ENCODE measurements around the gene MREG.

MREG gene

DNA sequence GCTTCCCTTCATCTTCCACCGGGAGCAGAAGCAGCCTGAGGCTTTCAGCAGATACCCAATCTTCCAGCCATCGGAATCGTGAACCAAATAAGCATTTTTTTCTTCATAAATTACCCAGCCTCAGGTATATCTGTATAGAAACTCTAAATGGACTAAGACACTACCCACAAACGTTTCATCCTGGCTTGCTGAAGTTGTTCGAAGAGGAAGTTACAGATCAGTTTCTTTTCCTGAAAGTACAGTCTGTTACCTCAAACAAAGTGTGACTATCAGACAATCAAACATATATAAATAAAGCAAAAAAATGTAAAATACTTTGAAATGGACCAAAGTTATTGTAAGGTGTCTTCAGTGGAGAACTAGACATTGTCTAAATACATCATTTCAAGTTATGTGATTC is 97.9 kb downstream of the MREG start:
- DNase-seq, result no peak

GRCh38 chr2:215914777-215915165 is 98.6 kb downstream of the MREG start:
- no peak for DNase-seq

GRCh38 chr2:215914054-215914776 is 99.1 kb downstream of the MREG start:
- no peak for DNase-seq

GRCh38 chr2:215912299-215912842 is 101.0 kb downstream of the MREG start:
- DNase-seq, result no peak

DNA sequence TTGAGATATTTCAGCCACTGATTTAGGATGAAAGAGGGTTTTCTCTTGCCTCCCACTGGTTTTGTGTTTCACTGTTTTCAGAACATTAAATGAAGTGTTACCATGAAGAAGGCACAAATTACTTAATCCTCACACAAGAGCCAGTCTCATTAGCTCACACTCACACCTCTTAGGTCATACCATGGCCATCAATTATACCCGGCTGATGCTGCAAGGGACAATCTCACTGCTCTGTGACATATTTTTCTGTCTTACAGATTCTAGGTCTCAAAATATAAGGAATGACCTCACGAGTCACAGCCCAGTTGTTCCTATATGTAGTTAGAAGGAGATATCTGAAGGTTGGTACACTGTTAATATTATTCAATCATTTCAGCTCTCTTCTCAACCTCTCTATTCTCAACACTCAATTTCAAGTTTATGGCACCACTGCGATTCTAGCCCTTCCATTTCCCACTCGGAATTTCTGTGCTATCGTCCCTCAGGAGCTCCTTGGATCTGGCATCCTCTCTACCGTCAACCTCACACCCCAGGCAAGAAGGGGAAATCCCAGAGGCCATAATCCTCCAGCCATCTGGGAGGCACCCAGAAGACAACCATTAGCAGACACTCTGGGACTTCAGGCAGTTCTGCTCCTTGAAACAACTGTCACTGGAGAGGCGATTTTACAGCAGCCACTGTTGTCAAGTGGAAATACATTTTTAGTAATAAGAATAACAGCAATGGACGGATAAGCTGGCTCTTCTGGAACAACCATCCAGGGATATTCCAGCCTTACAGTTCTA is 101.9 kb downstream of the MREG start:
- no peak for DNase-seq

- DNase-seq, result no peak
Observed at GRCh38 chr2:215910180-215910579, 103.2 kb downstream of the MREG start.

DNA sequence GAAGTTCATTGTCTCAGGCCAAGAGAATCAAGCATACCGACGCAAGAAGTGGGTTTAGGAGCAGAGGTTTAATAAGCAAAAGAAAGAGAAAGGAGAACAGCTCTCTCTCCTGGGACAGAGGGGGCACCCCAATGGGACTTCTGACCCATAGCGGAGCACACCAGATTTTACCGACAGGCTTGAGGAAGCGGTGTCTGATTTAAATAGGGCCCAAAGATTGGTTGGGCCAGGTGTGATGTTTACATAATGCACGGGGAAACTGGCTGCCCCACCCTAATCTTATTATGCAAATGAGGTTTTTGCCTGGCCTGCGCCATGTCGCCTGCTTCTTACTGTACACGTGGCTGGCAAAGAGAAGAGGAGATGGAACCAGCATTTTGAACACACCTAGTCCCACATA is 106.2 kb downstream of the MREG start:
- DNase-seq, result no peak

DNA sequence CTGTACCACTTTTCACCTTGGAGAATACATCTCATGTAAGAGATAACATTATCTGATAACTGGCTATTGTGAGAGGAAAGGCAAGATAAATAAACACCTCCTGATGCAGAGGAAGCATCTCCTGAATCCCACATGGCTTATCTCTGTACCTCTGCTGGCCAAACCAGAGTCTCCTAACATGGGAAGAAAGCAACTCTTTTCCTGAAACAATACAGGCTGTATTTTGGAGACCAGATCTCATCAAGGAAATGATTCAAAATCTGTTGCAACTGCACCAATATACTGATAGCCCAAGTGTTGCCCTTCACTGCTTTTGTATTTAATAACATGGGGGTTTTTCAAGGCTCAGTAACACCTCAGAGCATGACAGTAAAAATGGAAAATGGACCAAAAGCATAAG is 106.9 kb downstream of the MREG start:
- no peak for DNase-seq

GRCh38 chr2:215905691-215906090 is 107.7 kb downstream of the MREG start:
- DNase-seq, result no peak

- DNase-seq, result no peak
Observed at GRCh38 chr2:215904101-215904500, 109.2 kb downstream of the MREG start.

DNA sequence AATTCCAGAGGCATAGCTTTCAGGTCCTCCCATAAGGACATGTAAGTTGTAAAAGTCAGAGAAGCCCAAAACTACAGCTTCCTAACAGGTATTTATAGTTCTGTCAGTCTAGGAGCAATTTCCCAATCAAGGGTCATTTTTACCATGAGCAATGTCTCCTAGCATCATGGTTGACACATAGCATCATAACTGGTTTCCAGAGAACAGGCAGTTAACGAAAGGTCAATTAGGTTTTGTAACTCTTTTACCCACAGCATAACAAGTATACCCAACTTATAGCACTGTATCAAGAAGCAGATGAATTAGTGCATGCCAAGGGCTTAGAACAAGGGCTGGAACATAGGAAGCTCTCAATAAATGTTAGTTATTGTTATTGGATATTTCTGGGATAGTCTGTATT is 110.1 kb downstream of the MREG start:
- DNase-seq, result no peak

DNA sequence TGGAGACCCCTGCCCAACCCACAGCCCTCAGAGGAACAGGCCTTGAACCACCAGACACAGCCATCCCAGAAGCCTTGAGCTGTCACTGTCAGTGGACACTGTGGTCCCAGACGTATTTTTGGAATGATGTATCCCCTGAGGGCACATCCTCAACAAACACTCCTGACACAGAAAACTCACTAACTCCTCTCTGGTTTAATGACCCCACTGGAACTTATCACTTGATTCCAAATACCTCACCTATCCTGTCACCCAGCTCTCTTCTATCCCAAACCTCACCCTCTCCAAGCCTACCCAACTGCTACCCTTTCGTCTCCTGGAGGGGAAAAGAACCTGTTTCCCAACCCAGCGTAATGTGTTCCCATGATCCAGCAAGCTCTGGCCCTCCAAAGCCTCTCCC is 111.6 kb downstream of the MREG start:
- no peak for DNase-seq

DNA sequence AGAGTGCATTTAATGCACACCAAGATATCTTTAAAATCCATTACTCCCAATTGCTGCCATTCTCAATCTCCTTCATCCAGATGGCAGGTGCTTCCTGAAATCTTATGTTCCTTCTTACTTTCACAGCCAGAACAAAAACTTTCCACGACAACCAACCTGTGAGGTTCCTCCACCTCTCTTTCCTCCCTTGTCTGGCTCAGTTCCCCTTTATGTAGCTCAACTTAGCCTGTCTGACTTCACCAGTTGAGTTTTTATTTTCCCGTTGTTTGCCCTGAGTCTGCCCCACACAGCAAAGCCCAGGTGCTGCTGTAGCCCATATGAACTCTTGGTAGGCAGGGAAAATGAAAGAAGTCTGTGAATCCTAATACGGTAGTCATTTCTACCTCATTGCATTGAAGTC is 112.5 kb downstream of the MREG start:
- DNase-seq, result no peak

DNA sequence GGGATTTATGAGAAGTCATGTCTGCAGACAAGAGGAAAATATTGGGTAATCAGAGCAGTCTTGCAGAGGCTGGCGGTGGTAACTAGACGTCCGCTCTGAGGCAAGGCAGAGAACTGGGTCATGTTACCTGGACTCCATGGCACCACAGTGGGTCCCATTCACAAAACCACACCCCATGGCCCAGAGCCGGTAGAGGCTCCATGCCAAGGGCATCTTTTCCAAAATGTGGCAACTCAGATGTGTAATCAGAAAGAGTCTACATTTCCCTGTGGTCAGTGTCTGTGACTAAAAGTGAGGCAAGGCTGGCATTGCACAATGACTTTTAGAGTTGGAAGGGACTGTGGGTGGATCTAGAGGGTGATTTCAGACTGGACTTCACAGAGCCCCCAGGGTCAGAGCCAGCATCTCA is 113.1 kb downstream of the MREG start:
- DNase-seq, result no peak

DNA sequence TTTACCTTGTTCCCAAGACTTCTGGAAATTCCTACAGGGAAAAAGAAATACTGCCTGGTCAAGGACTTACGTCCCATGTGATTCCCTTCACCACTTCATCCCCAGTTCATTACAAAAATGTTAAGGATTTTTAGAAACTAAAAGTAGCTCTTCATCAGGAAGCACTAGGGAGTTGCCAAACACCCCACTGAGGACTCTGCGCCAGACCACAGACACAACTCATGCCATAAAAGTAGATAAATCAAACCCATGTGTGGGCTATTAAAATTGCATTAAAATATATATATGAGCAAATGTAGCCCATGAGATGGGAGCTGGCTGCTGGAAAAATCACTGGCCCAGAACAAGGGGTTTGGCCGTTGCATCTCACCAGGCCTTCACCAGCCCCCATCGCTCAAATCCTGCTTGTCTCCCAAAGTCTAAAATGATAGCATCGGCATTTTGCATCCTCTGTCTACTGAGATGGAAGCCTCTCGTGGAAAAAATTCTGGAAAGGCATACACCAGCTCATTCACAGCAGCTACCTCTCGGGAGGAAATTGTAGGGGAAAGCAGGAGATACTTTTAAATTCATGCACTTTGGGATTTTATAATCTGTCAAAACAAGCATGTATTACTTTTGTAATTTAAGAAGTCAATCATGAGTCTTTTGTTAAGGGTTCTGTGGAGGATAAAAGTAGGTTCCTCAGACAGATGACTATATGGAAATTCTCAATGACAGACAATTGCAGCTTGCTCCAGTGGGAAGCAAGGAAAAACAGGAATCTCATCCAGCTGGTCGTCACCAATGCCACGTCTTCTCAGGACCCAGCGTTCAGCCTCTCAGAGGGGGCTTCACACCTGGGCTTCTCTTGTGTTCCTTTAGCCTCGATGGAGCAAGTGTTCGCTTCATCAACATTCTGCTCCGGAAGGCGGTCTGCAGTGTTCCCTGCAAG is 113.9 kb downstream of the MREG start:
- DNase-seq, result no peak

DNA sequence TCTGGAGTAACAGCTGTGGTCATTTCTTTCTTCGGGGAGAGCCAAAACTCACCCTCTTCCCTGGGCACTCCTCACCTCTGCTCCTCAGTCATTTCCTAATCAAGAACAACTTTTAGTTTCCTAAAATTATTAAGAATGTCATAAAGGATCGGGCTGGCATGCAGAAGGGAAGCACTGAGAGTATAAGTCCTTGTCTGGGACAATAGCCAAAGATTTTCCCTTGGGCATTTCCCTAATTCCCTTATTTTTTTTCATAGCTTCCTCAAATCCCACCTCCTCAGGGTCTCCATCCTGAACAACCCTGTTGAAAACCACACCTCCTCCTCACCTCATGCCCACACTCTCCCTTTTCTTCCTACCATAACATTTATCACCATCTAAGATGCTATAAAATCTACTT is 115.0 kb downstream of the MREG start:
- no peak for DNase-seq

- no peak for DNase-seq
Observed at GRCh38 chr2:215896921-215897320, 116.4 kb downstream of the MREG start.

DNA sequence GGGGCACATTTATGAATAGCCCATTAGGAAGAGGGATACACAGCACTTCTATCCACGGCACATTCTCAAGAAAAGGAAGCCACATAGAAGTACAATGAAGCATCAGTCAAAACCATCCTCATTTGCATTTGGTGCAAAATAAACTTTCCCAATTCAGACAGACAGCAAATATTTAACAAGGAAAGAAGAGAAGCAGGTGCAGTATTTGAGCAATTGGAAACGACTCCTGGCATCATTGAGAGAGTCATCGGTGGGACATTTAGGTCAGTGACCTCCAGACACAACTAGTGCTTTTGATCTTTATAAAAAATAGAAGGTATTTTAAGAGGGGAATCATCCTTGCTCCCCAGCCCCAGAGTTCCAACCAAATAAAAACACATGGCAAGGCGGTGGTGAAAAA is 118.0 kb downstream of the MREG start:
- no peak for DNase-seq
